Endodermal cell (in vitro differentiated cells): ENCODE measurements around the gene IFI27L1. TPM values are rescaled to one million over a fixed set of nuclear protein-coding genes. Genes with fewer than 3 reads are reported as not detected.

Experiments
- DNase-seq: peaks from one replicate; pipeline ENCODE4 v3.0.0-alpha.2; 2017
- H3K27ac ChIP-seq: 2 replicates; pipeline ENCODE4 v1.5.1; 2013; ENCODE audit warnings: mild to moderate bottlenecking, low read depth, low read length, moderate library complexity
- H3K27me3 ChIP-seq: 2 replicates; pipeline ENCODE4 v1.6.1; 2013; ENCODE audit warnings: mild to moderate bottlenecking, low read length, moderate library complexity; ENCODE audit not compliant: insufficient read depth, control insufficient read depth, poor library complexity, severe bottlenecking
- H3K36me3 ChIP-seq: 2 replicates; pipeline ENCODE4 v1.7.0; 2013; ENCODE audit warnings: mild to moderate bottlenecking, low read length, moderate library complexity; ENCODE audit not compliant: control insufficient read depth, insufficient read depth
- H3K4me1 ChIP-seq: one replicate; pipeline ENCODE4 v1.7.0; 2013; ENCODE audit warnings: low read length; ENCODE audit not compliant: control insufficient read depth, insufficient read depth
- H3K4me3 ChIP-seq: 2 replicates; pipeline ENCODE4 v1.5.1; 2013; ENCODE audit warnings: mild to moderate bottlenecking, low read length, moderate library complexity
- H3K9ac ChIP-seq: 2 replicates; pipeline ENCODE4 v1.6.1; 2013; ENCODE audit warnings: mild to moderate bottlenecking, low read length, moderate library complexity; ENCODE audit not compliant: poor library complexity, severe bottlenecking; ENCODE audit errors: extremely low read depth
- H3K9me3 ChIP-seq: 2 replicates; pipeline ENCODE4 v1.6.1; 2013; ENCODE audit warnings: mild to moderate bottlenecking, low read length, moderate library complexity; ENCODE audit not compliant: control insufficient read depth
- H3K27ac Mint-ChIP-seq: 2 replicates; pipeline ENCODE4 v1.8.0; 2020; ENCODE audit warnings: mixed read lengths
- H3K27me3 Mint-ChIP-seq: 2 replicates; pipeline ENCODE4 v1.8.0; 2021; ENCODE audit warnings: mild to moderate bottlenecking, mixed read lengths; ENCODE audit not compliant: insufficient read depth
- H3K36me3 Mint-ChIP-seq: 2 replicates; pipeline ENCODE4 v1.8.0; 2020; ENCODE audit warnings: low read depth, mixed read lengths
- H3K4me1 Mint-ChIP-seq: 2 replicates; pipeline ENCODE4 v1.8.0; 2020; ENCODE audit warnings: mixed read lengths
- H3K4me3 Mint-ChIP-seq: 2 replicates; pipeline ENCODE4 v1.8.0; 2020; ENCODE audit warnings: mild to moderate bottlenecking, moderate library complexity, mixed read lengths
- H3K9me3 Mint-ChIP-seq: 2 replicates; pipeline ENCODE4 v1.8.0; 2020; ENCODE audit warnings: mild to moderate bottlenecking, mixed read lengths
- WGBS, 2 experiments: methylation state at CpG; one replicate each; pipeline versions ENCODE4 v1.1.5 to v1.1.7; 2013; ENCODE audit warnings: missing lambda C conversion rate in 2 of 2, mixed read lengths in 1 of 2; ENCODE audit not compliant: insufficient coverage in 1 of 2, insufficient read length in 1 of 2; 5-methylcytosine and 5-hydroxymethylcytosine counted together
- total RNA-seq, 2 donors: library from RNA; stranded (reverse); fragmentation: NEBNext Ultra II Directional in 1 of 2; extraction: Animal tissue kit (Norgen Biotek cat#: 25700) in 1 of 2; gene quantifications; 2 replicates in 1 of 2; 3 replicates in 1 of 2; pipeline ENCODE4 v1.2.1, GENCODE V29; 2021
- TF ChIP-seq, protein P1 (sequence below): fragments of 200-600 bp; sonication (generic); conservative IDR thresholded peaks from 2 replicates; pipeline ENCODE4 v1.5.0; 2021; ENCODE audit warnings: antibody characterized with exemption, mild to moderate bottlenecking

IFI27L1 gene
- total RNA-seq, 2 donors from 2014 or later, result 40.0 to 47.2 TPM

DNA sequence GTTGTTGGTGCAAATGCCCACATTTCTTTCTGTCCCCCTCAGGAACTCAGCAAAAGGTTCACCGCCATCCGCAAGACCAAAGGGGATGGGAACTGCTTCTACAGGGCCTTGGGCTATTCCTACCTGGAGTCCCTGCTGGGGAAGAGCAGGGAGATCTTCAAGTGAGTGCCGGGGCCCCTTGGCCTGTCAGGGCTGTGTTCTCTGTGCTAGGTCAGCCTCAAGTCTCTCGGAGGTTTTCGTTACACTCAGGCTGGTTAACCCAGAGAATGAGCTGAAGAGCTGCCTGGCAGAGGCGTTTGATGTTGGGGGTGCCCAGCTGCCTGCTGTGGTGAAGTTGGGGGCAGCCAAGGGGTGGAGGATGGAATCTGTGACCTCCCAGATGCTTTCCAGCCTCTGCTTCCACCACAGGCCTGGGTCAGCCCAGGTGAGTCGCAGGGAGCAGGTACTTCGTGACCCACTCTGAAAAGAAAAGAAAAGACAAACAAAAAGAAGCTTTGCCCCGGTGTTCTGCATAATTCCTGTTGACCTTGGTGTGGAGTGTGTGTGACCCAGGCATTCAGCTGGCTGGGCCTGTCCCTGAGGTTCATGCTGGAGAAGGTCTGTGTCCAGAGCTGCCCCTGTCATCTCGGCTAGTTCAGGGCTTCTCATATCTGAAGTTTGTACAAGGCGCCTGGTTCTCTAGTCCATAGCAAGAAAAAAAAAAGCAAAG is 42.0 kb upstream of the IFI27L1 start:
- peaks cover 11% of the 10 kb centered on the region for H3K36me3 Mint-ChIP-seq
- no peak overlapping the region for H3K4me3 ChIP-seq
- H3K9me3 ChIP-seq, result peaks cover 10% of the 10 kb centered on the region
- H3K4me1 Mint-ChIP-seq, result peaks cover 9% of the 10 kb centered on the region
- peaks cover 3% of the 10 kb centered on the region for H3K36me3 ChIP-seq
- TF ChIP-seq, protein P1, sequence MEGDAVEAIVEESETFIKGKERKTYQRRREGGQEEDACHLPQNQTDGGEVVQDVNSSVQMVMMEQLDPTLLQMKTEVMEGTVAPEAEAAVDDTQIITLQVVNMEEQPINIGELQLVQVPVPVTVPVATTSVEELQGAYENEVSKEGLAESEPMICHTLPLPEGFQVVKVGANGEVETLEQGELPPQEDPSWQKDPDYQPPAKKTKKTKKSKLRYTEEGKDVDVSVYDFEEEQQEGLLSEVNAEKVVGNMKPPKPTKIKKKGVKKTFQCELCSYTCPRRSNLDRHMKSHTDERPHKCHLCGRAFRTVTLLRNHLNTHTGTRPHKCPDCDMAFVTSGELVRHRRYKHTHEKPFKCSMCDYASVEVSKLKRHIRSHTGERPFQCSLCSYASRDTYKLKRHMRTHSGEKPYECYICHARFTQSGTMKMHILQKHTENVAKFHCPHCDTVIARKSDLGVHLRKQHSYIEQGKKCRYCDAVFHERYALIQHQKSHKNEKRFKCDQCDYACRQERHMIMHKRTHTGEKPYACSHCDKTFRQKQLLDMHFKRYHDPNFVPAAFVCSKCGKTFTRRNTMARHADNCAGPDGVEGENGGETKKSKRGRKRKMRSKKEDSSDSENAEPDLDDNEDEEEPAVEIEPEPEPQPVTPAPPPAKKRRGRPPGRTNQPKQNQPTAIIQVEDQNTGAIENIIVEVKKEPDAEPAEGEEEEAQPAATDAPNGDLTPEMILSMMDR, result no peak
- DNase-seq, result no peak
- no peak overlapping the region for H3K9ac ChIP-seq
- H3K4me3 Mint-ChIP-seq, result no peak overlapping the region
- 93 to 96% methylated on average over 5 to 11 of the region's 11 CpGs for WGBS, 2 experiments
- peaks cover 4% of the 10 kb centered on the region for H3K4me1 ChIP-seq
- H3K27me3 ChIP-seq, result no peaks in the 10 kb centered on the region
- H3K27ac Mint-ChIP-seq, result no peak overlapping the region
- H3K9me3 Mint-ChIP-seq, result peaks cover 12% of the 10 kb centered on the region
- H3K27ac ChIP-seq, result no peak overlapping the region
- no peaks in the 10 kb centered on the region for H3K27me3 Mint-ChIP-seq

DNA sequence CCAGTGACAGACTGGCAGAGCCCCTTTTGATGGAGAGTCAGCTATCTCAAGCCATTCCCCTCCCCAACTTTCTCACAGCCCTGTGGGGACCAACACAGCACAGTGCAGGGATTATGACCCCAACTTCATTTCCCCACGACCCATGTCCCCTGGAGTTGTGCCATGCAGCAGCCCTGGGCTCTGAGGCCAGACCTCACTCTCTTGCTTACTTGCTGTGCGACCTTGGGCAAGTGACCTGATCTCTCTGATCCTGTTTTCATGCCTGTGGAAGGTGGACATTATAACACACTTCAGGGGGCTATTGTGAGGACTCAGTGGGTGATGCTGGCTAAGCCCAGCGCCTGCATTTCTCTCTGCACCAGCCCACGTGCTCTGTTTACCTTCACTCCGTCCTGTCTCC is 40.9 kb upstream of the IFI27L1 start:
- Mint-ChIP-seq H3K4me3 (no peak overlapping the region), H3K36me3 (peaks cover 13% of the 10 kb centered on the region), H3K9me3 (peaks cover 4% of the 10 kb centered on the region), H3K4me1 (peaks cover 9% of the 10 kb centered on the region), H3K27me3 (no peaks in the 10 kb centered on the region), H3K27ac (no peak overlapping the region)
- H3K27me3 ChIP-seq, result no peaks in the 10 kb centered on the region
- no peak overlapping the region for H3K27ac ChIP-seq
- 84 to 90% methylated on average over 2 to 5 of the region's 5 CpGs for WGBS, 2 experiments
- H3K4me1 ChIP-seq, result peaks cover 4% of the 10 kb centered on the region
- no peak overlapping the region for H3K9ac ChIP-seq
- H3K9me3 ChIP-seq, result no peaks in the 10 kb centered on the region
- H3K36me3 ChIP-seq, result peaks cover 3% of the 10 kb centered on the region
- TF ChIP-seq, protein P1, result no peak
- DNase-seq, result no peak
- no peak overlapping the region for H3K4me3 ChIP-seq

DNA sequence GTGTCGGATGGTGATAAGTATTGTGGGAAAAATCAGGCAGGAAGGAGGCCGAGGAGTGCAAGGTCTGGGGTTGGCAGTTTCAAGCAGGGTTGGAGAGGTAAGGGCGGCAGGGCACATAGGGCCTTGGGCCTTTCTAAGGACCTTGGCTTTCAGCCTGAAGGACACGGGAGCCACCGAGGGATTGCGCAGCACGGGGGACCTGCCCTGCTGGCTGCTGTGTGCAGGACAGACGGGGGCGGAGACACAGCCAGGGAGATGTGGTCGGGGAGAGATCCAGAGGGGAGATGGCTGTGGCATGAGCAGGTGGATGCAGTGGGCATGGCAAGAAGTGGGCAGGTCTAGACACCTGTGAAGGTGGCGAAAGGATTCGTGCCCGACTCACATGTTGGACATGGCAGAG is 40.3 kb upstream of the IFI27L1 start:
- Mint-ChIP-seq H3K4me1 (peaks cover 8% of the 10 kb centered on the region), H3K27me3 (no peaks in the 10 kb centered on the region), H3K27ac (no peak overlapping the region), H3K9me3 (peaks cover 2% of the 10 kb centered on the region), H3K36me3 (peaks cover 19% of the 10 kb centered on the region), H3K4me3 (no peak overlapping the region)
- Histone ChIP-seq H3K4me1 (peaks cover 3% of the 10 kb centered on the region), H3K27me3 (no peaks in the 10 kb centered on the region), H3K36me3 (peaks cover 3% of the 10 kb centered on the region), H3K9ac (no peak overlapping the region), H3K9me3 (no peaks in the 10 kb centered on the region), H3K4me3 (no peak overlapping the region), H3K27ac (no peak overlapping the region)
- 94 to 97% methylated on average over 10 to 13 of the region's 13 CpGs for WGBS, 2 experiments
- TF ChIP-seq, protein P1, result no peak
- DNase-seq, result no peak
